GM21737 (cell line): Measurements from ENCODE around the gene TTF1.
"Not testable (repeated sequence)": the region's sequence is repeated elsewhere in the genome, so short reads cannot be mapped to it uniquely, and the experiment has no call there.

Experiments used
- ATAC-seq: cut with Tn5 transposase; IDR thresholded peaks from one replicate; pipeline ENCODE4 v1.9.1; 2021; ENCODE audit warnings: mild to moderate bottlenecking, moderate library complexity; ENCODE audit not compliant: unreplicated experiment

The TTF1 gene

GRCh38 chr9:132412089-132412488 lies 5.4 kb upstream of the TTF1 start:
- ATAC-seq = no peak

- no peak for ATAC-seq
Measured at GRCh38 chr9:132411091-132411508, 4.5 kb upstream of the TTF1 start.

DNA sequence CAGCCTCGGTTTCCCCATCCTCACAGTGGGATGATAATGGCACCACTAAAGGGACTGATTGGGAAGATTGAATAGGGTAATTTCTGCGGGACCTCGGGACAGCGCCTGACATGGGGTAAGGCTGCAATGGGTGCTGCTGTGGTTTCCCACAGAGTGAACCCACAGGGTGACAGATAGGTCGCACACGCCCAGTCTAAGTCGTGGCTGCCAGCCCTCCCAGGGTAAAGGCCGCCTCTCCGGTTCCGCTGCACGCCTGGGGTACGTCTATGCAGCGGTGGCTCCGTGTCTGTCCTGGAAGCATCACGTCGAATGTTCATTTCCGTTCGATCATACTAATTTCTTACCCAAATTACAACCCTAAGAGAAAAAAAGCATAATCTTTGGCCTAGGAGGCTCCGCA lies 4.0 kb upstream of the TTF1 start:
- ATAC-seq = no peak

- ATAC-seq = no peak
Measured at GRCh38 chr9:132409828-132410528, 3.3 kb upstream of the TTF1 start, which contains the start of gene CFAP77. Gene CFAP77, plus strand, starts transcription at chr9:132410211. Its CDS starts 61 bp downstream, at chr9:132410272.

- no peak for ATAC-seq
Measured at GRCh38 chr9:132408521-132408920, 1.9 kb upstream of the TTF1 start.

- ATAC-seq = no peak
Measured at GRCh38 chr9:132407196-132407595, 556 bp upstream of the TTF1 start.

- ATAC-seq = no peak
Measured at GRCh38 chr9:132404228-132404881, 2.3 kb downstream of the TTF1 start.

DNA sequence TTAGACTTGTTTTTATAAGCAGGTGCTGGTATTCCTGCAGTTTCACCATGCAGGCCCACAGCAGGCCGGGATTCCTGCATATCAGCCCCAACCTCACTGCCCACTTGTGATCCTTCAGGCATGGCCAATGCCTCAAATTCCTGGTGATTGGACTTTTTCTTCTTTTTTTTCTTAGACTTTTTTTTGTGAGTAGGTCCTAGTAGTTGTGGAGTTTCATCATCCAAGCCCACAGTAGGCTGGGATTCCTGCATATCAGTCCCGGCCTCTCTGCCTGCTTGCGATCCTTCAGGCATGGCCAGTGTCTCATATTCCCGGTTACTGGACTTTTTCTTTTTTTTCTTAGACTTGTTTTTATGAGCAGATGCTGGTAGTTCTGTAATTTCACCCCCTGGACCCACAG lies 4.8 kb downstream of the TTF1 start:
- ATAC-seq = no peak

DNA sequence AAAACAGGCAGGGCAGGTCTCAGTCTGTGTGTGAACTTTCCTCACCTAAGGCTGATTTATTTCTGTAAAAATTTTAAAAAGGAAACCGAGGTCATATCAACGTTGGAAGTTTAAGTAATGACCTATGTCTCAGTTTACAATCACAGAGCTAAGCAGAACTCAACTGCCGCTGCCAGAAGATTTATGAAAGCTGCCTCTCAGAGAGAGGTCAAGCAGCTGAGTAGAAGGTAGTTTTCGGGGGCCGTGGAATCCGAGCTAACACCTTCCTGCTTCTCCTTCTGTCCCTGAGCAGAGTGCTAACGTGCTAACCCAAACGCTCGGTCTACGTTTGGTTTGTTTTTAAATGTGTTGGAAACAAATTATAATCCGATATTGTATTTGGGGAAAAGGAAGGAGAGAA lies 11.1 kb downstream of the TTF1 start:
- ATAC-seq = no peak

DNA sequence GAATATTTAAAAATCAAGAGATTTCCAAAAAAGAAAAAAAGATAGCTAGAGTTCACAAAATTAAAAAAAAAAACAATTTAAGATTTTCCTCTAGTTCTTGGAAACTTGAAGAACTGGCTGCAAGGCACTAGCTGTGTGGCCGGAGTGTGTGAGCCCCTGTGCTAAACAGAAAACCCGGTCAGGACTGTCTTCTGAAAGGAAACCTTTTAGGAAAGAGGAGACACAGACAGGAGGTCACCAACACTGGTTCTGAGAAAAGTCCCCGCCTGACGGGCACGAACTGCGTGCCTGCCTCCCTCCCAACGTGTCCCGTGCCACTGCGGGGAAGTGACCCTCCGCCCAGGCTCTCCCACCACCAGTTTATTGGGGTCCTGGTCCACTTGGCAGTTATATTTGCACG lies 15.2 kb downstream of the TTF1 start:
- no peak for ATAC-seq

DNA sequence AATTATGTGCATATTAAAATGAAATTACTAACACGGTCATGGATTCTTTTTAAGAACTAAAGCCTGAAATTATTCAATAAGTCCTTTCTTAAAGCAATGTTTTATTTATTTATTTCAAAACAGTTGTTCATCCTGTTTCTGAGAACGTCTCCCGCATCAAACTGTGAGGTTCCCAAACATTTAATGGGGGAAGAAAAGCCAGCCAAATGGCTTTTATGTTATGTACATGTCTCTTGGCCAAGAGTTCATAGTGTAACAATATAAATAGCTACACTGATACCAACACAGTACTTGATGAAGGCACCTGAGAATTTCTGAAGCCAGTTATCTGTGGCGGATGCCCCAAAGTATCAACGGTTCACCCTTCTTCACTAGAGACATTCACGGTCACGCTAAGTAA lies 15.7 kb downstream of the TTF1 start:
- ATAC-seq = no peak

DNA sequence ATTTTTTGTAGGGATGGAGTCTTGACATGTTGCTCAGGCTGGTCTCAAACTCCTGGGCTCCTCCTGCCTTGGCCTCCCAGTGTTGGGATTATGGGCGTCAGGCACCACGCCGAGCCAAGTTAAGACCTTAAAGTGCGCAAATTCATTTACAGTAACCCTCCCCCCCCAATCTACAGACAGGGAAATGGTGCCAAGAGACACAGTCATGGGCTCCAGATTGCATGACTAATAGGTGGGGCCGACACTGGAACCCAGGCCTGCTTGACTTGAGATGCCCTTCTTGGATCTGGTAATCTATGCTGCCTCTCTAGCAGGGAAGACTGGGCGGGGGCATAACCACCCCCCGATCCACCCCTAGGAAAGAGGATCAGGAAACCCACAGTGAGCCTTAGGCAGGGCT lies 19.5 kb downstream of the TTF1 start:
- ATAC-seq = no peak

- no peak for ATAC-seq
Measured at GRCh38 chr9:132384376-132384775, 22.3 kb downstream of the TTF1 start.

- no peak for ATAC-seq
Measured at GRCh38 chr9:132383462-132383883, 23.2 kb downstream of the TTF1 start.

GRCh38 chr9:132381966-132382541 lies 24.6 kb downstream of the TTF1 start:
- ATAC-seq = peak; percentile 55

- ATAC-seq = not testable (repeated sequence)
Measured at GRCh38 chr9:132378416-132378815, 28.2 kb downstream of the TTF1 start.

- ATAC-seq = not testable (repeated sequence)
Measured at GRCh38 chr9:132377769-132378168, 28.9 kb downstream of the TTF1 start.

- no peak for ATAC-seq
Measured at GRCh38 chr9:132372177-132373095, 34.2 kb downstream of the TTF1 start.

DNA sequence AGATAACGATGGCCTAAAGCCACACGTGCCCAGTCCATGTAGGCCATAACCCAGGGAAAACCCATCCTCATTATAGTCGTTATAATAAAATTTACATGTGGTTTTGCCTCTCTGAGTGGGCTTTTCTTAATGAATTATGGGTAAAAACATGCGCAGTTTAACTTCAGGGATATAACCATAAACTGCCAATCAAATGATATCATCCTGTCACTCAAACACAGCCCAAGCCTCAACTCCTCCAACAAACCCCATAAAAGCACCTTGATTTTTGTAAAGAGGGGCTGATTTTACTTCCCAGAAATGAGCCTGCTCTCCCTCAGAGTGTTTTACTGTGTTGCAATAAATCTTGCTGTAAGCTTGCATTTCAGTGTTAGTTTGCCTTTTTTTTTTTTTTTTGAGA lies 36.0 kb downstream of the TTF1 start:
- no peak for ATAC-seq

- ATAC-seq = no peak
Measured at GRCh38 chr9:132369421-132369820, 37.2 kb downstream of the TTF1 start.
